ENCODE results near the gene ZNF630. TPM values are rescaled to one million over a fixed set of nuclear protein-coding genes. Genes with fewer than 3 reads are reported as not detected.
A peak's percentile ranks its signal among the peaks of the same experiment; 100 is the strongest.

The ZNF630 gene
- total RNA-seq, 1 experiment from 2014 or later, result 3.0 TPM

DNA sequence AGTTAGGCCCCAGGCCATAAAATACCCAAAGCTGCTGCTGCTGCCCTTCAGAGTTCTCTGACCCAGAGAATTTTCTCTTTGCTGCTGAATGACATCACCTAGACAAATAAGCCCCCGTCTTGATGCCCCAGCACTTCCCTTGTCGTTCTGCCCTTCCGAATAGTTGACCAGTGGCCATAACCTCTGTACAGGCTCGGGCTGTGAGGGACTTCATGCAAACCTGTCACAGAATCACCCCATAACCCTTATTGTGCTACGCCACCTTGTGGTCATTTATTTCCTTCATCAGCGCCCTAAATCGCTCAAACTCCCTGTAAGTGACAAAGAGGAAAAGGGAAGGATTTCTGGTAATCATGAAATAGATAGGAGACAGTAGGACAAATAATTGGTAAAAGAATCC lies 45.9 kb downstream of the ZNF630 start:
- BruUV-seq (replicated peaks), result no TSS peak
- in situ Hi-C loops (cut with HindIII; ENCODE audit: low pct_unique_long_range_greater_than_20kb, low sequenced_read_pairs), result no loop called here
- ChIA-PET CTCF (no interaction called here), POLR2A (no interaction called here)
- no peak overlapping the region for H3K27ac ChIP-seq (ENCODE audit: low read length)
- H3K9me3 ChIP-seq (ENCODE audit: control insufficient read depth, insufficient read depth, low read depth, low read length), result no peaks in the 10 kb centered on the region
- no peaks in the 10 kb centered on the region; the same call in 1 of the 2 replicates for H3K4me1 ChIP-seq (ENCODE audit: control insufficient read depth, insufficient read depth, low read length)
- no peaks in the 10 kb centered on the region for H3K36me3 ChIP-seq (ENCODE audit: control insufficient read depth, insufficient read depth, low read length)
- H3K27me3 ChIP-seq (ENCODE audit: control insufficient read depth, insufficient read depth, low read length), result no peaks in the 10 kb centered on the region
- DNase-seq (ENCODE audit: low read depth, low spot score) (no peak), ATAC-seq (peak; percentile 59)
- H3K4me3 ChIP-seq (ENCODE audit: low read depth in 2 of 2, low read length in 2 of 2), result no peak overlapping the region
- intact Hi-C loops (cut with micrococcal nuclease; ENCODE audit: unreplicated experiment), result loop anchor here (2.0 kb wide), 1 partner anchor 193 kb away; no protein-coding TSS in a partner anchor
- TF ChIP-seq, protein P1, sequence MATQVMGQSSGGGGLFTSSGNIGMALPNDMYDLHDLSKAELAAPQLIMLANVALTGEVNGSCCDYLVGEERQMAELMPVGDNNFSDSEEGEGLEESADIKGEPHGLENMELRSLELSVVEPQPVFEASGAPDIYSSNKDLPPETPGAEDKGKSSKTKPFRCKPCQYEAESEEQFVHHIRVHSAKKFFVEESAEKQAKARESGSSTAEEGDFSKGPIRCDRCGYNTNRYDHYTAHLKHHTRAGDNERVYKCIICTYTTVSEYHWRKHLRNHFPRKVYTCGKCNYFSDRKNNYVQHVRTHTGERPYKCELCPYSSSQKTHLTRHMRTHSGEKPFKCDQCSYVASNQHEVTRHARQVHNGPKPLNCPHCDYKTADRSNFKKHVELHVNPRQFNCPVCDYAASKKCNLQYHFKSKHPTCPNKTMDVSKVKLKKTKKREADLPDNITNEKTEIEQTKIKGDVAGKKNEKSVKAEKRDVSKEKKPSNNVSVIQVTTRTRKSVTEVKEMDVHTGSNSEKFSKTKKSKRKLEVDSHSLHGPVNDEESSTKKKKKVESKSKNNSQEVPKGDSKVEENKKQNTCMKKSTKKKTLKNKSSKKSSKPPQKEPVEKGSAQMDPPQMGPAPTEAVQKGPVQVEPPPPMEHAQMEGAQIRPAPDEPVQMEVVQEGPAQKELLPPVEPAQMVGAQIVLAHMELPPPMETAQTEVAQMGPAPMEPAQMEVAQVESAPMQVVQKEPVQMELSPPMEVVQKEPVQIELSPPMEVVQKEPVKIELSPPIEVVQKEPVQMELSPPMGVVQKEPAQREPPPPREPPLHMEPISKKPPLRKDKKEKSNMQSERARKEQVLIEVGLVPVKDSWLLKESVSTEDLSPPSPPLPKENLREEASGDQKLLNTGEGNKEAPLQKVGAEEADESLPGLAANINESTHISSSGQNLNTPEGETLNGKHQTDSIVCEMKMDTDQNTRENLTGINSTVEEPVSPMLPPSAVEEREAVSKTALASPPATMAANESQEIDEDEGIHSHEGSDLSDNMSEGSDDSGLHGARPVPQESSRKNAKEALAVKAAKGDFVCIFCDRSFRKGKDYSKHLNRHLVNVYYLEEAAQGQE (IDR thresholded peaks at IDR 0.05; ENCODE audit: insufficient read depth in 1 of 2, low read depth in 2 of 2, low read length in 1 of 2), result no peak
- TF ChIP-seq TCF7L2 (IDR thresholded peaks at IDR 0.05; ENCODE audit: low read depth, low read length) (no peak), POLR2AphosphoS5 (IDR thresholded peaks at IDR 0.05; ENCODE audit: low read depth, low read length) (no peak)
- TF ChIP-seq, protein P2, sequence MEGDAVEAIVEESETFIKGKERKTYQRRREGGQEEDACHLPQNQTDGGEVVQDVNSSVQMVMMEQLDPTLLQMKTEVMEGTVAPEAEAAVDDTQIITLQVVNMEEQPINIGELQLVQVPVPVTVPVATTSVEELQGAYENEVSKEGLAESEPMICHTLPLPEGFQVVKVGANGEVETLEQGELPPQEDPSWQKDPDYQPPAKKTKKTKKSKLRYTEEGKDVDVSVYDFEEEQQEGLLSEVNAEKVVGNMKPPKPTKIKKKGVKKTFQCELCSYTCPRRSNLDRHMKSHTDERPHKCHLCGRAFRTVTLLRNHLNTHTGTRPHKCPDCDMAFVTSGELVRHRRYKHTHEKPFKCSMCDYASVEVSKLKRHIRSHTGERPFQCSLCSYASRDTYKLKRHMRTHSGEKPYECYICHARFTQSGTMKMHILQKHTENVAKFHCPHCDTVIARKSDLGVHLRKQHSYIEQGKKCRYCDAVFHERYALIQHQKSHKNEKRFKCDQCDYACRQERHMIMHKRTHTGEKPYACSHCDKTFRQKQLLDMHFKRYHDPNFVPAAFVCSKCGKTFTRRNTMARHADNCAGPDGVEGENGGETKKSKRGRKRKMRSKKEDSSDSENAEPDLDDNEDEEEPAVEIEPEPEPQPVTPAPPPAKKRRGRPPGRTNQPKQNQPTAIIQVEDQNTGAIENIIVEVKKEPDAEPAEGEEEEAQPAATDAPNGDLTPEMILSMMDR (IDR thresholded peaks at IDR 0.05), result peak; percentile 70

DNA sequence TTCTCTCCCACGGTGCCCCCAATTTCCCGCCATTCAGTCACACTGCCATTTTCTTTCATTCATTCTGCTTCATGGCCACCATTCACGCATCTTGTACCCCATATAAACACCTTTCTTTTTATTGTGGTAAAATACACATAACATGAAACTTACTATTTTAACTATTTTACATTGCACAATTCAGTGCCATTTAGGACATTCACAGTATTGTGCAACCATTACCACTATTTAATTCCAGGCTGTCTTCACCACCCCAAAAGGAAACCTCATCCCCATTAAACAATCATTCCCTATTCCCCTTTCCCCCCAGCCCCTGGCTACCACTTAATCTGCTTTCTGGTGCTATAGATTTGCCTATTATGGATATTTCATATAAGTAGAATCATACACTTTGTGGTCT lies 48.7 kb downstream of the ZNF630 start:
- Histone ChIP-seq H3K9me3 (ENCODE audit: control insufficient read depth, insufficient read depth, low read depth, low read length) (no peaks in the 10 kb centered on the region), H3K4me1 (ENCODE audit: control insufficient read depth, insufficient read depth, low read length) (no peaks in the 10 kb centered on the region; the same call in 1 of the 2 replicates), H3K36me3 (ENCODE audit: control insufficient read depth, insufficient read depth, low read length) (no peaks in the 10 kb centered on the region), H3K27me3 (ENCODE audit: control insufficient read depth, insufficient read depth, low read length) (no peaks in the 10 kb centered on the region), H3K27ac (ENCODE audit: low read length) (no peak overlapping the region), H3K4me3 (ENCODE audit: low read depth in 2 of 2, low read length in 2 of 2) (no peak overlapping the region)
- no TSS peak for BruUV-seq (replicated peaks)
- TF ChIP-seq SIN3A (IDR thresholded peaks at IDR 0.05; ENCODE audit: borderline replicate concordance, insufficient read depth, low read depth, low read length) (no peak), TCF7L2 (IDR thresholded peaks at IDR 0.05; ENCODE audit: low read depth, low read length) (no peak), POLR2AphosphoS5 (IDR thresholded peaks at IDR 0.05; ENCODE audit: low read depth, low read length) (no peak)
- TF ChIP-seq, protein P1 (IDR thresholded peaks at IDR 0.05; ENCODE audit: insufficient read depth in 1 of 2, low read depth in 2 of 2, low read length in 1 of 2), result no peak
- TF ChIP-seq, protein P2 (IDR thresholded peaks at IDR 0.05), result no peak
- intact Hi-C loops (cut with micrococcal nuclease; ENCODE audit: unreplicated experiment), result no loop called here
- no peak for ATAC-seq
- CTCF ChIA-PET, result no interaction called here
- no peak for DNase-seq (ENCODE audit: low read depth, low spot score)
- POLR2A ChIA-PET, result no interaction called here
- in situ Hi-C loops (cut with HindIII; ENCODE audit: low pct_unique_long_range_greater_than_20kb, low sequenced_read_pairs), result no loop called here
